Peyer's patch (tissue), 4 donors: ENCODE data around the gene DISC1. TPM values are rescaled to one million over a fixed set of nuclear protein-coding genes. Genes with fewer than 3 reads are reported as not detected.
"Not testable (repeated sequence)": the region's sequence is repeated elsewhere in the genome, so short reads cannot be mapped to it uniquely, and the experiment has no call there.

Source experiments
- DNase-seq, 3 donors: peaks; one replicate each; pipeline ENCODE4 v3.0.0-alpha.2; 2017 to 2019
- H3K27ac ChIP-seq, 4 donors: fragments of 200-600 bp; sonication (generic); one replicate each; pipeline ENCODE4 v1.5.1; 2016 to 2019
- H3K27me3 ChIP-seq, 2 donors: fragments of 200-600 bp; sonication (generic); one replicate each; pipeline ENCODE4 v1.5.1; 2019
- H3K36me3 ChIP-seq, 3 donors: fragments of 200-600 bp; sonication (generic); one replicate each; pipeline ENCODE4 v1.5.1; 2016 to 2019
- H3K4me1 ChIP-seq, 4 donors: fragments of 200-600 bp; sonication (generic); one replicate each; pipeline ENCODE4 v1.5.1; 2016 to 2019
- H3K4me3 ChIP-seq, 4 donors: fragments of 200-600 bp; sonication (generic); 1 replicate in 3 of 4; 2 replicates in 1 of 4; pipeline ENCODE4 v1.5.1; 2016 to 2019; ENCODE audit warnings: mild to moderate bottlenecking in 1 of 4
- H3K9me3 ChIP-seq, 4 donors: fragments of 200-600 bp; sonication (generic); one replicate each; pipeline ENCODE4 v1.5.1; 2016 to 2019; ENCODE audit warnings: mild to moderate bottlenecking in 1 of 4
- CTCF ChIP-seq, 6 experiments: fragments of 450-650 bp in 4 of 6; fragments of 200-600 bp in 2 of 6; sonication (generic) in 1 of 6; IDR thresholded peaks; one replicate each; pipeline ENCODE4 v1.5.1; 2017 to 2019; ENCODE audit warnings: antibody characterized with exemption in 6 of 6, mild to moderate bottlenecking in 3 of 6, moderate library complexity in 1 of 6
- POLR2A ChIP-seq, 2 donors: fragments of 450-650 bp; IDR thresholded peaks; one replicate each; pipeline ENCODE4 v1.5.1; 2017; ENCODE audit warnings: antibody characterized with exemption in 2 of 2, mild to moderate bottlenecking in 2 of 2, moderate library complexity in 2 of 2
- total RNA-seq, 4 donors: library from RNA; depleted of rRNA; stranded (reverse); fragments of >200 nt; gene quantifications; one replicate each; pipeline ENCODE4 v1.1.0, GENCODE V29; 2016

DISC1 gene
- total RNA-seq, 4 donors from 2014 or later, result 2.3 to 39.6 (median 5.6) TPM

DNA sequence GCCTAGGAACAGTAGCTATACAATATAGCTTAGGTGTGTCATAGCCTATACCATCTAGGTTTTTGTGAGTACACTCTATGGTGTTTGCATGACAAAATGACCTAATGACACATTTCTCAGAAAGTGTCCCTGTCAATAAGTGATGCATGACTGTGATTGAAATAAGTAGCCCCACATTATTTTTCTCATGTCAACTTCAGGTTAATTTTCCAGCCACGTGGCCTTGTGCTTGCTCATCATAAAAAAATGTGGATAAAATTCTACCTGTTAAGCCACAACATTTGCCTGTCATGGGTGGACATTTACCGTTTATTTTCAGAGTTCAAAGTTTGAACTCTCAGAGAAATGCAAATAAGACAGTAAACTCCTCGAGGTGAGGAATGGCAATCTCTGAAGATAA lies 5.5 kb downstream of the DISC1 start:
- Histone ChIP-seq H3K36me3 (no peaks in the 10 kb centered on the region), H3K27me3 (no peaks in the 10 kb centered on the region), H3K4me1 (peaks cover 0 to 12% (median 0%) of the 10 kb centered on the region in 4 donors), H3K9me3 (no peaks in the 10 kb centered on the region), H3K27ac (no peak overlapping the region), H3K4me3 (no peak overlapping the region)
- TF ChIP-seq POLR2A (IDR thresholded peaks at IDR 0.05) (no peak), CTCF (IDR thresholded peaks at IDR 0.05) (no peak)
- no peak for DNase-seq

GRCh38 chr1:231634323-231635013 lies 7.9 kb downstream of the DISC1 start:
- Histone ChIP-seq H3K4me3 (no peak overlapping the region), H3K9me3 (no peaks in the 10 kb centered on the region), H3K36me3 (no peaks in the 10 kb centered on the region), H3K27ac (no peak overlapping the region), H3K27me3 (no peaks in the 10 kb centered on the region), H3K4me1 (peaks cover 0 to under 1% (median 0%) of the 10 kb centered on the region in 4 donors)
- no peak for DNase-seq
- TF ChIP-seq POLR2A (IDR thresholded peaks at IDR 0.05) (no peak), CTCF (IDR thresholded peaks at IDR 0.05) (no peak)

DNA sequence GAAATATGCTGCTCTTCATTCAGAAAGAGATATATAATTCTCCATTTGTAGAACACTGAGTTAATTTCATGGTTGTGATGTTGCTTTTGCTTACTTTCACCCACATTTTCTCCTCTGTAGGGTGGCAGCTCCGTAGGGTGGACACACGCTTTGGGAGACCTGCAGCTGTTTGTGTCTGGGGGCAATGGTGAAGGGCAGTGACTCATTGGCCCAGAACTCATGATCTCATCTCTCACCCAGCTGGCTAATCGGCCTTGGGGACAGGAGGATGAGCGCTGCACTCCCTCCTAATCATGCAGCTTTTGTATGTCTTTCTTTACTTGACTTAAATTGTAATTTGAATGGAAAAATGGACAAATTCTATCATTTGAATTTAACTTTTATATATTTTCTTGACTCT lies 9.6 kb downstream of the DISC1 start:
- no peak for DNase-seq
- H3K4me1 ChIP-seq, result no peaks in the 10 kb centered on the region
- no peak overlapping the region for H3K4me3 ChIP-seq
- TF ChIP-seq POLR2A (IDR thresholded peaks at IDR 0.05), result no peak
- H3K27me3 ChIP-seq, result no peaks in the 10 kb centered on the region
- H3K27ac ChIP-seq, result no peak overlapping the region
- no peaks in the 10 kb centered on the region for H3K9me3 ChIP-seq
- no peaks in the 10 kb centered on the region for H3K36me3 ChIP-seq

DNA sequence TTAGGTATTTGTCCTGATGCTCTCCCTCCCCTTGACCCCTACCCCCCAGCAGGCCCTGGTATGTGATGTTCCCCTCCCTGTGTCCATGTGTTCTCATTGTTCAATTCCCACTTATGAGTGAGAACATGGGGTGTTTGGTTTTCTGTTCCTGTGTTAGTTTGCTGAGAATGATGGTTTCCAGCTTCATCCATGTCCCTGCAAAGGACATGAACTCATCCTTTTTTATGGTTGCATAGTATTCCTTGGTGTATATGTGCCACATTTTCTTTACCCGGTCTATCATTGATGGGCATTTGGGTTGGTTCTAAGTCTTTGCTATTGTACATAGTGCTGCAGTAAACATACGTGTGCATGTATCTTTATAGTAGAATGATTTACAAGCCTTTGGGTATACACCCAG lies 10.3 kb downstream of the DISC1 start:
- not testable (repeated sequence) for H3K27ac ChIP-seq, H3K4me1 ChIP-seq, H3K9me3 ChIP-seq, H3K4me3 ChIP-seq, DNase-seq, H3K27me3 ChIP-seq, H3K36me3 ChIP-seq

DNA sequence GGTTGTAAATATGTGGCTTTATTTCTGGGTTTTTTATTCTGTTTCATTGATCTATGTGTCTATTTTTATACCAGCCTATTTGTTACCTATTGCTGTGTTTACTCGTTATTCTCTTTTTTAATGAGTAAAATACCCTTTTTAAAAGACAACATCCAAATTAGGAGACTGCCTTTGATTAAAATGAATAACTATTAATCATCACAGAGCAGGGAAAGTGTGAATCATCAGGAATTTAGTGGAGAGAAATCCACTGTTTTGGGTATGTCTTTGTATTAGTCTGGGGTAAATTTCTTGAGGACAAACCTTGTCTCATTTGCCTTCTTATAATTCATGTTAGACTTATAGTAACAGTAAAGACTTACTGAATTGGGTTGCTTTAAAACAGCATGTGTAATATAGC lies 12.1 kb downstream of the DISC1 start:
- H3K9me3 ChIP-seq, result no peaks in the 10 kb centered on the region
- no peaks in the 10 kb centered on the region for H3K4me1 ChIP-seq
- DNase-seq, result no peak
- H3K4me3 ChIP-seq, result no peak overlapping the region
- TF ChIP-seq CTCF (IDR thresholded peaks at IDR 0.05) (no peak), POLR2A (IDR thresholded peaks at IDR 0.05) (no peak)
- no peaks in the 10 kb centered on the region for H3K27me3 ChIP-seq
- H3K36me3 ChIP-seq, result no peaks in the 10 kb centered on the region
- H3K27ac ChIP-seq, result no peak overlapping the region

- no peaks in the 10 kb centered on the region for H3K27me3 ChIP-seq
- H3K27ac ChIP-seq, result no peak overlapping the region
- H3K9me3 ChIP-seq, result no peaks in the 10 kb centered on the region
- TF ChIP-seq CTCF (IDR thresholded peaks at IDR 0.05), result no peak
- no peak for TF ChIP-seq POLR2A (IDR thresholded peaks at IDR 0.05)
- no peak overlapping the region for H3K4me3 ChIP-seq
- H3K36me3 ChIP-seq, result no peaks in the 10 kb centered on the region
- H3K4me1 ChIP-seq, result no peaks in the 10 kb centered on the region
- no peak for DNase-seq
Observed at GRCh38 chr1:231639819-231640218, 13.2 kb downstream of the DISC1 start.

- H3K4me1 ChIP-seq, H3K4me3 ChIP-seq, H3K36me3 ChIP-seq, H3K27me3 ChIP-seq, H3K27ac ChIP-seq, DNase-seq, H3K9me3 ChIP-seq: not testable (repeated sequence)
Observed at GRCh38 chr1:231641444-231641843, 14.9 kb downstream of the DISC1 start.

GRCh38 chr1:231642061-231642460 lies 15.5 kb downstream of the DISC1 start:
- H3K27ac ChIP-seq, H3K4me3 ChIP-seq, H3K27me3 ChIP-seq, H3K9me3 ChIP-seq, H3K4me1 ChIP-seq, DNase-seq, H3K36me3 ChIP-seq: not testable (repeated sequence)
